HG03460 (cell line): Measurements from ENCODE around the gene FAM83D.
"Not testable (repeated sequence)": the region's sequence is repeated elsewhere in the genome, so short reads cannot be mapped to it uniquely, and the experiment has no call there.

Source experiments
- ATAC-seq: cut with Tn5 transposase; IDR thresholded peaks from one replicate; pipeline ENCODE4 v1.9.1; 2021; ENCODE audit not compliant: unreplicated experiment

Gene FAM83D

DNA sequence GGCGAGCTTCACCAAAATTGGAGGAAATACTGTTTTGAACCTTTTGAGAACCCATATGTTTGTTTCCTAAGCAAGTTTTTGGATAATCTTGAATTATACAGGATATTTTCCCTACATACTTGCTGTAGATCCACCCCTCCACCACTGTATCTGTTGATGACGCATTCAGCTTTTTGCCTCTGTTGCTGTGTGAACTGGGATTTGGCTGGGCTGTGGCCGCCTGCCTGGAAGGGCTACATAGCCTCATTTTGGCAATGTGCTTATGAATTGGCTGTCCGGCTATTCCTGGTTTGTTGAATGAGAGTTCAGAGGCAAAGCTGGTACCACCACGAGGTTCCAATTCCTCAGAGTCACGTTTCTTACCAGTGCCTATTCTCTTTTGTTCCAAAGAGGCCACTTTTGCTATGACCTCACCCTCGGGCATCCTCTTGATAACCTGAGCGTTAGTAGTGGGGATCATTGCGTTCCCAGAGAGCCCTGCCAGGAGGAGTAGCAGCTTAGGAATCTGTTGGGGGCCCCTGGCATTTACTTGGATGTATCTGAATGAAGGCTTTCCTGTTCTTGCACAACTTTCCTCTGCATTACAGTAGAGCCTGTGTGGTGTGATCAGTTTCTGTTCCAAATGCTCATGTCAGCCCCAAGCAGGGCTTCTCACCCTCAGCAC is 6.4 kb downstream of the FAM83D start:
- no peak for ATAC-seq

DNA sequence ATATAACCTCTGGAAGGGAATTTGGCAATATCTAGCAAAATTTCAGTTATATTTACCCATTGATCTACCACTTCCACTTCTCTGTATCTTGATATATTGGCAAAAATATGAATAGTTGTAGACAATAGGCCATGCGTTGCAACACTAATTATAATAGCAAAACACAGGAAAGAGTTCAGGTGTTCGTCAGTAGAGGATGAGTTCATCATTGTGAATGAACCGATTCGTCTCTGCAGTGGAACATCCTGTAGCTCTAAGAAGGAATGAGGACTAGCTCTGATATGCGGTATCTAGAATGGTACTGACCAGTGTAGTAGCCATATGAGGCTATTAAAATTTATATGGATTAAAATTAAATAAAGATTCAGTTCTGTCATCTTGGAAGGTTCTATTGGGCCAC is 8.3 kb downstream of the FAM83D start:
- ATAC-seq: no peak

DNA sequence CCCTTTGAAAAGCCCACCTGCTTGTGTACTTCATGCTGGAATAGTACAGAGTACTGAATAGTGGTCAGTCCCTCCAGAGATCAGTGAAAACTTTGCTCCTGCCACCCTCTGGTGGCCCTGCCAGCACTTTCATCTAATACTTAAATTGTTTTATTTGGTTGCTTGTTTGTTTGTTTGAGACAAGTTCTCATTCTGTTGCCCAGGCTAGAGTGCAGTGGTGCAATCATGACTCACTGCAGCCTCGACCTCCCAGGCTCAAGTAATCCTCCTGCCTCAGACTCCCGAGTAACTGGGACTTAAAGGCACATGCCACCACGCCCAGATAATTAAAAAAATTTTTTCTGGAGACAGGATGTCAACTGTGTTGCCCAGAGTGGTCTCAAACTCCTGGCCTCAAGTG is 9.1 kb downstream of the FAM83D start:
- no peak for ATAC-seq

DNA sequence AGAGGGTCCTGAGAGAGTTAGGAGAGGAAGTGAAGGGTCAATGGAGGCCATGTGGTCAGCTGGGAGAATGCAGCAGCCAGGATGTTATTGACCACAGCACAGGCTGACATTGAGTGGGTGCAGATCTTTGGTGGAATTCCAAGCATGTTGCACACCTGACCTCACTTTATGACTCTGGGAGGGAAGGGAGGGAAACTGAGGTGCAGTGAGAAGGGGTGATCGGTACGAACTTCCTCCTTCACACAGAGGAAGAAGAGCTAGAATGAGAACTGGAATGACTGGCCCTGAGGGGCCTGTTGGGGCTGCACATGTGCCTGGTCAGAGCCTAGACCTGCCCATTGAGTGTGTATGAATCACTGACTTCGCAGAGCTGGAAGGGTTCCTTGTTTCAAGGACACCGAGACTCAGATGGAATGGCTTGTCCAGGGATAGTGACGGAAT is 9.8 kb downstream of the FAM83D start:
- no peak for ATAC-seq

DNA sequence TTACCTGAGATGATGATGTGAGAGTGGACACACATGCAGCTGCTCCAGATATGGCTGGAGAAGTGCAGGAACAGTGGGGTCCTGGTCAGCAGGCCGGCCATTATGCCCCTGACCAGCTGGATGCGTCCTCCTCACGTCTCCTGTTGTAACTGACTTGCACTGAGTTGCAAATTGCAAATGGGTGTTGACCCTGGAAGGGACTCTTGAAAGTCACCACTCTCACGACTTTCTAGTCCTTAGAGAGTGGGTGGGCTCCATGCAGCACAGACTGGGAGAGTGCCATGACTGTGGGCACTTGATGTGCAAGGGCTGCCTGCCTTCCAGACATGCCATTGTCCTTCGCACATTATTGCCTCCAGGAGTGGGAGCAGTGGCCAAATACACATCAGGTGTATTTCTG is 10.8 kb downstream of the FAM83D start:
- no peak for ATAC-seq

DNA sequence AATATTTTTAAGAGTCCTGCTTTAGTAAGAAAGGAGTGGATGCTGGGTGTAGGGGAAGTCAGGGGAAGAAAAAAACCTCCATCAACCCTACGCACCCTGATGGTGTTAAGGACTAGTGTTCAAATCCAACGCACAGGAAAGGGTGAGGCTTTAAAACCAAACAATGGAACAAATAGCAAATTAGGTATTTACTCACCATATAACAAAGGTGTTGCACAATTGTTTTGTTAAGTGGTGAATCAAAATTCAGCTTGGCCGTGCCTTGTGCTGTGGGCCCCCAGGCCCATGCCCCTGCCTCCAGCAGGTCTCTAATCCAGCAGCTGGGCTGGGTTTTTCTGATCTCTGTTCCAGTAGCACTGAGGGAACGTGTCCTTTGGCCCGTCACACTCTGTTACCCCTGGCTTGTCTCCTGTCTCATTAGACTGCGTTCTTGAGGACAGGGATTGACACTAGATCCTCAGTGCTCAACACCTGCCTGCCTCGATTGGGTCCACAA is 11.8 kb downstream of the FAM83D start:
- no peak for ATAC-seq

DNA sequence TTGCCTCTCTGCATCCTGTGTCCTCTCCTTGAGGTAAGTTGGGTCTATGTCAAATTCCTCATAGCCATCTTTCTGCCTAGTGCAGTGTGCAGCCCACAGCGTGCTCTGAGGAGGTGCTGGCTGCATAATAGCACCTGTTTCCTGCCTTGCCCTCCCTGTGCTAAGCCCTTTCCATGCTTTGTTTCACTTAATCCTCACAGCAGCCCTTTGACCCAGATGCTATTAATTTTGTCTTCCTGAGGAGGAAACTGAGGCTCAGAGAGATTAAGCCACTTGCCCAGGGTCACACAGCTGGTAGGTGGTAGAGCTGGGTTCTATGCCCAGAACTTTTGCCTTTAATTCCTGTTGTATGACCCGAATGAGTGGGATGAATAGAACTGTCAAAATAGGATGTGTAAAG is 13.5 kb downstream of the FAM83D start:
- ATAC-seq: no peak

DNA sequence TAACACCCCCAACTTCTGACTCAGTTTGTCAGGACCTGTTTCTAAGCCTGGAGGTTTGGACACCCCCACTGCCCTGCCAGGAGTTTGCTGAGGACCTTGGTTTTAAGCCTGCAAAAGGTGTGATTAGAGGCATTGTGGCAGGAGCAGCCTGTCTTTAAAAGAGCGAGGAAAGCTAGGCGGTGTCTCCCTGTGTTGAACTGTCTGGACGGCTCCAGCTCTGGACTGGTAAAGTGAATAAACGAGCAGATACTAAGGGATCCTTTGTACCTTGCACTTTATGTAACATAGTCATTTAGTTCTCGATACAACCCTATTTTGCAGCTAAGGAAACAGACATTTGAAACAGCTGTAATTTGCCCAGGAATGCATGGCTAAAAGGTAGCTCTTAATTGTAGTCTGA is 14.4 kb downstream of the FAM83D start:
- ATAC-seq: no peak

DNA sequence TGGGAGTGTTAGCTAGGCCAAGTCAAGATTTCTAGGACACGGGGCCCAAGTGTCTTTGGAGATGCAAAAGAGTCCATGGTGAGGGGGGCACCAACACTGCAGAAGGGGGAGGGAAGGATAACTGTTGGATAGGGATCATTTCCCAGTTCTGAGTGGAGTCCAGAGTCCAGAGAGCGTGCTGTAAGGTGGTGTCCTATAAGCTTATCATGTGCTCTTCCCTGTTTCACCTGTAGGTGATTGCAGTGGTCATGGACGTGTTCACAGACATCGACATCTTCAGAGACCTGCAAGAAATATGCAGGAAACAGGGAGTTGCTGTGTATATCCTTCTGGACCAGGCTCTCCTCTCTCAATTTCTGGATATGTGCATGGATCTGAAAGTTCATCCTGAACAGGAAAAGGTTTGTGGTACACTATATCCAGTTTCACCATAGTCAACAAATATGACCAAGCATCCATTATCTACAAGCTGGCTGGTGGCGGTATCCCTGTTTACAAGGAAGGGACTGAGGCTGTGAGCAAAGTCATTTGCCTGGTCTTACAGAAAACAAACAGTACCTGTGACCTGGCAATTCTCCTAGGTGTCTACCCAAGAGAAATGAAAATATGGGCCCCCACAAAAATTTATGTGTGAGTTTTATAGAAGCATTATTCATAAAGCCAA is 15.6 kb downstream of the FAM83D start:
- no peak for ATAC-seq

DNA sequence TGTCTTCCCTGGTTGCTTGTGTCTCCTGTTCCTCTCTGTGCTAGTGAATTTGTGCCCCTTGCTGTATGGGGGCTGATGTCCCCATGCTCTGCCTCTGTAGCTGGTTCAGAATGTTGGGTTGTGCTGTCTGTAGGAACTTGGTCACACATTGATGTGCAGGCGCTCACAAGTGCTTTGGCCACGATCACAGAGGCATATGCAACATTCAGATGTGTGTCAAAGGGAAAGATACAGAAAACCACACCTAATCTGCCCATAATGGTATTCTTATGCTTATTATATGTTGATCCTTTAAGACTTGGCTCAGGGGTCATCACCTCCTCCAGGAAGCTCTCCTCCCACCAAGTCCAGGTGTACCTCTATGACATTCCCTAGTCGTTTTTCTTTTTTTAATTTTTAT is 18.8 kb downstream of the FAM83D start:
- no peak for ATAC-seq

DNA sequence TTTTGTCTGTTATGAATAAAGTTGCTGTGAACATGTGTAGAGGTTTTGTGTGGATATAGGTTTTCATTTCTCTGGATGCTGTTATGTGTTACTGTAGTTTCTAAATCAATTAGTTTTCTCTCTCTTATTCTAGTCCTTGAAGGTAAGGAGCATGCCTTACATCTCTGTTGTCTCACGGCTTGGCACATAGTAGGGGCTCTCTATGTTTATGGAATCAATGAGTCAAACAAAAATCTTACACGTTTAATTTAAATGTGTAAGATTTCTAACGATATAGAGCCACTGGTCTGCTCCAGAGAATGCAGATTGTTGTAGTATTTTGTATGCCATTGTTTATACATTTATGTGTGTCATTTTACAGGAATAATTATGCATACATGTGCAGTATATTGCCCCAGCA is 20.6 kb downstream of the FAM83D start:
- no peak for ATAC-seq

DNA sequence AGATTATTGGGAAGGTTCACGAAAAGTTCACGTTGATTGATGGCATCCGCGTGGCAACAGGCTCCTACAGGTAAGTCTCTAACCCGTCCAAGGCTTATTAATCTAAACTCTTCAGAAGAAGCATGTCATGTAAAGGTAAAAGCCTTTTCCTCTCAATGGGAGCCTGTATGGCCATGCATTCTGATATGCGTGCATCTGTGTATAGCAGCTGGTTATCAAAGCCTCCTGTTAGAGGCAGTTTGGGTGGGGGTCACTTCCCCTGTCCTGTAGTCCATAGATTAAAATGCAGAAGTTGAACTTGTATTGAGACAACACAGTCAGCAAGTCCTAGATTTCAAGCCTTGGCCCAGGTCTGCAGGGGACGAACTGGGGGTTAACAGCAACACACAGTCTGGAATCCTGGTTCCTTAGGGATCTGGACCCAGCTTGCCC is 21.7 kb downstream of the FAM83D start:
- ATAC-seq: no peak

DNA sequence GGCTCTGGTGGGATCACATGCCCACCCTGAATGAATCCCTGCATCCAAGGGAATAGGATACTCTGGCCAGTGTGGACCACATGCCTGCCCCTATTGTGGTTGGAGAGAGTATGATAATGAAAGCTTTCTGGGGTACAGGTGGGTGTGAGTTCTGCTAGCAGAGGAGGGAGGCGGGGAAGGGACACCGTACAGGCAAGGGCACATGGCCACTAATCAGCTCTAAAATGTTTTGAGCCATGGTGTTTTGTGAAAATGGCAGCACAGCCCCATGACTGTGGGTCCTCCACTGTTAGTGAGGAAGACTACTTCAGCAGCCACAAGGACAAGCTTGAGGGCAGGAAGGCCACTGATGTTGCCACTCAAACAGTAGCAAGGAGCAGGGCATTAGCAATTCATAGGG is 24.0 kb downstream of the FAM83D start:
- ATAC-seq: no peak

DNA sequence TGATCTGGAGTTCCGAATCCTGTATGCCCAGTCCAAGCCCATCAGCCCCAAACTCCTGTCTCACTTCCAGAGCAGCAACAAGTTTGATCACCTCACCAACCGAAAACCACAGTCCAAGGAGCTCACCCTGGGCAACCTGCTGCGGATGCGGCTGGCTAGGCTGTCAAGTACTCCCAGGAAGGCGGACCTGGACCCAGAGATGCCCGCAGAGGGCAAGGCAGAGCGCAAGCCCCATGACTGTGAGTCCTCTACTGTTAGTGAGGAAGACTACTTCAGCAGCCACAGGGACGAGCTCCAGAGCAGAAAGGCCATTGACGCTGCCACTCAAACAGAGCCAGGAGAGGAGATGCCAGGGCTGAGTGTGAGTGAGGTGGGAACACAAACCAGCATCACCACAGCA is 25.4 kb downstream of the FAM83D start:
- ATAC-seq: no peak

DNA sequence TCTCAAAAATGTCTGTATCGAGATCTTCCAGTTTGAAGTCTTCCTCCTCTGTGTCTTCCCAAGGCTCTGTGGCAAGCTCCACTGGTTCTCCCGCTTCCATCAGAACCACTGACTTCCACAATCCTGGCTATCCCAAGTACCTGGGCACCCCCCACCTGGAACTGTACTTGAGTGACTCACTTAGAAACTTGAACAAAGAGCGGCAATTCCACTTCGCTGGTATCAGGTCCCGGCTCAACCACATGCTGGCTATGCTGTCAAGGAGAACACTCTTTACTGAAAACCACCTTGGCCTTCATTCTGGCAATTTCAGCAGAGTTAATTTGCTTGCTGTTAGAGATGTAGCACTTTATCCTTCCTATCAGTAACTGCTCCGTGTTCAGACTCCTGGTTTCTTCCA is 25.9 kb downstream of the FAM83D start:
- ATAC-seq: no peak

DNA sequence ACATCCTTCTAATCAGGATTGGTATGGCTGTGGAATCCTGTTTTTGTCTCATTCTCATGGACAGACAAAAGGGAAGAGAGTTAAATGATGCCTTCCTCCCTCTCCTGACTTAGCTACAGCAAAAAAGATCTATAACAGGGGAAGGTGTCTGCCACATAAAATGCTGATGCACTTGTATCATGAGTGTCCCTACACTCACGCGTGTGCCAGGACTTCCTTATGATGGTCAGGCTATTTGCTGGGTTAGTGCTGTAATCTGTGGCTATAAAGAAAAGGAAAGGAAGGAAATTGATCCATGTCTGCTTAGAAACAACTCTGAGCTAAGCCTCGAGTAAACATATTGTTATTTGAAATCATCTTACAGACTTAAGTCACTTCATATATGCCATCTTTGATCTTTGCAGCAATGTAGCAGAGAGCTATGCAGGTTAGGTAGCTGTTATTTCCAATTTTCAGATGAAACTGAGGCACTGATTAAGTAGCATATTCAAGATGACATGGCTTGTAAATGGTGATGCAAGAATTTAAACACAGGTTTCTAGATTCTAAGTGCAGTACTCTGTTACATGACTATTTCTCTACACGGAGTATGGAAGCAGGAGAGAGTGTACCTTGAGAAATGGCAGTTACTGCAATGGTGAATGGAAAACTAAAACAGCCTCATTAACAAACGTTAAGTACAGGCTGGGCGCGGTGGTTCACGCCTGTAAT is 27.6 kb downstream of the FAM83D start:
- no peak for ATAC-seq

DNA sequence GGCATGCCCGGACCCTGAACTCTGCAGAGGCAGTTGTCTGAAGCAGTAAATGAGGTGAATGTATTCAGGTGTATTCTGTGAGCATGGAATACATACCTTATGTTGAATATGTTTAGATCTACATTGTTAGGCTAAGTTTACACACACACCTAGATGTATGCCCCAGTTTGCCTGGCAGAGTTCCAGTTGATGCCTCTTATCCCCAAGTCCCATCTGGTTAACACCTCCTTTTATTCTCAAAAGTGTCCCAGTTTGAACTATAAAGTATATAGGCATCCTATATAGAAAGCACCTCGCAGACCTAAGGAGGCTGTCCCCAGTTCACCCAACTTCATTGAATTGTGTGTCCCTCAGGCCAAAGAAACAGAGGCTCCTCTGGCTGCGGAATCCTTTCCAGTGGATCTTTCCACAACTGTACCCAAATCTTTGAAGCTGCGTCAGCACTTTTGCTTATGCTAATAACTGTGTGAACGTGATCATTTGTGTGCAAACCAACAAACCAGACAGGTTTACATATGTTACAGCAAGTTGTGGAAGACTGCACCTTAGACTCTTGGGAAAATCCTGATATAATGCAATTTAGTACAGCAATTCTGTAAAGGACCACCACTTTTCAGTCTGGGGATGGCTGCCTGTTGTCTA is 31.1 kb downstream of the FAM83D start:
- no peak for ATAC-seq

DNA sequence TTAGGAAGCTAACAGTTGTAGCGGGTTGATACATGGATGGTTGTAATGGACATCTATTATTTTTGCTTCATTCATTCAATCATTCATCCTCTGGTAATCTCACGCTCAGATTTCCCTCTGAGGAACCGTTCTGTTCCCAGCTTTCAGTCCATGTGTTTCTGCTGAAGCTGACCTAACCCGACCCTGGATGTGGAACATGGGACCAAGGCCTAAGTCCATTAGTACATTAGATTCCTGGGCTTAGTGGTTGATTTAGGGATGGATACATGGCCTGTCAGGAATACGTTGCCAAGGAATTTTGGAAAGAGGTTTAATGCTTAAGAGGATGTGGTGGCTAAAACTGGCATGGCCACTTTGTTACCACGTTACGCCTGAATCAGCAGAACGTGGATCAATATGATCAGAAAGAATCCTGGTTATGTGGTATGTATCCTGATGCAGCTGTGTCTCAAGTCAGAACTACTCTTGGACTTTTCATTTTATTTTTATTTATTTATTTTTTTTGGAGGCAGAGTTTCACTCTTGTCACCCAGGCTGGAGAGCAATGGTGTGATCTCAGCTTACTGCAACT is 31.8 kb downstream of the FAM83D start:
- ATAC-seq: no peak

DNA sequence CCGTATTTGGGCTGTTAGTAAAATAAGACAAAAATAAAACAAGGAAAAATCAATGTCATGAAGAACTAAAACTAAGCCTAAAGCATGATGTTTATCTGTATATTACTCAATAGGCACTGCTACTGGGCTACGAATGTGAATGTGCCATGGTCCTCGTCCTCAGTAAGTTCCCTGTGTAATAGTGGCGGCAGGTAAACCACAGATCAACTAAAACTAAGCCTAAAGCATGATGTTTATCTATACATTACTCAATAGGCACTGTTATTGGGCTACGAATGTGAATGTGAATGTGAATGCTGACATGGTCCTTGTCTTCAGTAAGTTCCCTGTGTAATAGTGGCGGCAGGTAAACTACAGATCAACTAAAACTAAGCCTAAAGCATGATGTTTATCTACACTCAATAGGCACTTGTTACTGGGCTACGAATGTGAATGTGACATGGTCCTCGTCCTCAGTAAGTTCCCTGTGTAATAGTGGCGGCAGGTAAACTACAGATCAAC is 34.0 kb downstream of the FAM83D start:
- not testable (repeated sequence) for ATAC-seq

DNA sequence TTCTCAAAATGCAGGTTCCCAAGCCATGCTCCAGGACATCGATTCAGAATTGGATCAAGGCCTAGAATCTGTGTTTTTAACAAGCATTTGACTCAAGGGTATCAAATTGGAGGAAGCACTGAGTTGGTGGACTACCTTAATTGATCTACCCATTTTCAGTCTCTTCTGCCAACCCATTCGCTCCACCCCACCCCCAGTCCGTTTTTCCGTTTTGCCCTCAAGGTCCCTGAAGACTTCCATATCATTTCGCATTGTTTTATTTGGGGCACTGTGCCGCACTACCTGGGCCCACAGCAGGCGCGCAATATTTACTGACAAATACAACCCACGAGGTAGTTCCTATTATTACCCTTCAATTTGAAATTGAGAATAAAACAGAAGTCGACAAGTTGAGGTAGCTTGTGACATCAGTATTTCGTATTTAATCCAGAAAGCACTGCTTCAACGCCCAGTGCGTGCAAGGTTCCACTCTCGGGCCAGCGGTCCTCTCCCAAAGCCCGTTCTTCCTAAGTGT is 35.4 kb downstream of the FAM83D start:
- ATAC-seq: no peak
